H9 (cell line): ENCODE data around the gene KRTAP5-4. TPM values are rescaled to one million over a fixed set of nuclear protein-coding genes. Genes with fewer than 3 reads are reported as not detected.
"Not testable (repeated sequence)": the region's sequence is repeated elsewhere in the genome, so short reads cannot be mapped to it uniquely, and the experiment has no call there.

Source experiments
- DNase-seq: peaks from one replicate; pipeline ENCODE4 v3.0.0-alpha.2; 2017
- H2AFZ ChIP-seq: one replicate; pipeline ENCODE4 v1.6.1; 2013; ENCODE audit warnings: mild to moderate bottlenecking, low read length, control low read depth, moderate library complexity
- H2AK5ac ChIP-seq: 2 replicates; pipeline ENCODE4 v1.6.1; 2013; ENCODE audit warnings: low read length, control low read depth, mixed read lengths; ENCODE audit not compliant: insufficient read length
- H2BK120ac ChIP-seq: one replicate; pipeline ENCODE4 v1.6.1; 2013; ENCODE audit warnings: low read depth, mild to moderate bottlenecking, low read length, control low read depth, inconsistent platforms; ENCODE audit not compliant: poor library complexity, severe bottlenecking
- H2BK12ac ChIP-seq: 2 replicates; pipeline ENCODE4 v1.6.1; 2013; ENCODE audit warnings: low read length, control low read depth, mixed read lengths, low read depth; ENCODE audit not compliant: insufficient read length
- H2BK15ac ChIP-seq: 2 replicates; pipeline ENCODE4 v1.6.1; 2013; ENCODE audit warnings: low read depth, low read length, control low read depth
- H2BK20ac ChIP-seq: one replicate; pipeline ENCODE4 v1.6.1; 2013; ENCODE audit warnings: low read depth, mild to moderate bottlenecking, low read length, control low read depth, inconsistent platforms; ENCODE audit not compliant: poor library complexity, severe bottlenecking
- H2BK5ac ChIP-seq: 2 replicates; pipeline ENCODE4 v1.6.1; 2013; ENCODE audit warnings: low read length, control low read depth, mixed read lengths; ENCODE audit not compliant: insufficient read length
- H3K14ac ChIP-seq: 2 replicates; pipeline ENCODE4 v1.6.1; 2013; ENCODE audit warnings: low read length, control low read depth; ENCODE audit not compliant: insufficient read depth
- H3K18ac ChIP-seq: 2 replicates; pipeline ENCODE4 v1.6.1; 2013; ENCODE audit warnings: low read depth, mild to moderate bottlenecking, mixed read lengths, low read length, control low read depth; ENCODE audit not compliant: insufficient read length
- H3K23ac ChIP-seq: 2 replicates; pipeline ENCODE4 v1.6.1; 2013; ENCODE audit warnings: low read length, control low read depth, mixed read lengths, low read depth; ENCODE audit not compliant: insufficient read length
- H3K23me2 ChIP-seq: 2 replicates; pipeline ENCODE4 v1.6.1; 2013; ENCODE audit warnings: low read depth, mild to moderate bottlenecking, mixed read lengths, low read length, control low read depth; ENCODE audit not compliant: insufficient read length, poor library complexity, severe bottlenecking
- H3K27ac ChIP-seq: 2 replicates; pipeline ENCODE4 v1.5.1; 2013; ENCODE audit warnings: low read length, control low read depth, mixed read lengths, low read depth; ENCODE audit not compliant: insufficient read length
- H3K27me3 ChIP-seq: 2 replicates; pipeline ENCODE4 v1.6.1; 2013; ENCODE audit warnings: low read length, control low read depth, inconsistent platforms; ENCODE audit not compliant: insufficient read depth
- H3K4ac ChIP-seq: 2 replicates; pipeline ENCODE4 v1.6.1; 2013; ENCODE audit warnings: low read depth, mild to moderate bottlenecking, control low read depth, inconsistent platforms, low read length, moderate library complexity
- H3K4me1 ChIP-seq: 2 replicates; pipeline ENCODE4 v1.6.1; 2013; ENCODE audit warnings: low read length, control low read depth, inconsistent platforms; ENCODE audit not compliant: insufficient read depth
- H3K4me2 ChIP-seq: 2 replicates; pipeline ENCODE4 v1.6.1; 2013; ENCODE audit warnings: low read length, control low read depth, mixed read lengths; ENCODE audit not compliant: insufficient read length, insufficient read depth
- H3K56ac ChIP-seq: 2 replicates; pipeline ENCODE4 v1.6.1; 2013; ENCODE audit warnings: low read depth, mild to moderate bottlenecking, mixed read lengths, low read length, control low read depth; ENCODE audit not compliant: insufficient read length
- H3K79me1 ChIP-seq: 2 replicates; pipeline ENCODE4 v1.6.1; 2013; ENCODE audit warnings: low read depth, mild to moderate bottlenecking, moderate library complexity, low read length, control low read depth, inconsistent platforms; ENCODE audit not compliant: insufficient read depth, poor library complexity, severe bottlenecking
- H3K79me2 ChIP-seq: 2 replicates; pipeline ENCODE4 v1.6.1; 2013; ENCODE audit warnings: low read length, control low read depth, inconsistent platforms; ENCODE audit not compliant: insufficient read depth
- H3K9ac ChIP-seq: 2 replicates; pipeline ENCODE4 v1.6.1; 2013; ENCODE audit warnings: low read length, control low read depth, mixed read lengths; ENCODE audit not compliant: insufficient read length; ENCODE audit errors: extremely low read depth
- H3K9me3 ChIP-seq: one replicate; pipeline ENCODE4 v1.6.1; 2013; ENCODE audit warnings: low read depth, low read length, inconsistent platforms; ENCODE audit not compliant: control insufficient read depth
- H3T11ph ChIP-seq: one replicate; pipeline ENCODE4 v1.6.1; 2013; ENCODE audit warnings: mild to moderate bottlenecking, low read length, control low read depth, inconsistent platforms
- H4K20me1 ChIP-seq: one replicate; pipeline ENCODE4 v1.6.1; 2013; ENCODE audit not compliant: control insufficient read depth, insufficient read length, insufficient read depth
- H4K5ac ChIP-seq: 2 replicates; pipeline ENCODE4 v1.6.1; 2013; ENCODE audit warnings: low read depth, mild to moderate bottlenecking, mixed read lengths, low read length, control low read depth; ENCODE audit not compliant: insufficient read length
- H4K8ac ChIP-seq: replicated peaks from 2 replicates; pipeline ENCODE4 v1.6.1; 2013; ENCODE audit warnings: low read length, control low read depth, mixed read lengths, low read depth; ENCODE audit not compliant: insufficient read length
- H4K91ac ChIP-seq: 2 replicates; pipeline ENCODE4 v1.6.1; 2013; ENCODE audit warnings: low read depth, mild to moderate bottlenecking, moderate library complexity, mixed read lengths, low read length, control low read depth; ENCODE audit not compliant: insufficient read length
- H3K27ac Mint-ChIP-seq, 3 experiments: 2 replicates in 2 of 3; 3 replicates in 1 of 3; pipeline ENCODE4 v1.8.0; 2020 to 2021; ENCODE audit warnings: mixed read lengths in 3 of 3, mild to moderate bottlenecking in 1 of 3, moderate library complexity in 1 of 3
- H3K27me3 Mint-ChIP-seq: 2 replicates; pipeline ENCODE4 v1.8.0; 2021; ENCODE audit warnings: low read depth, mild to moderate bottlenecking, moderate library complexity, mixed read lengths
- H3K36me3 Mint-ChIP-seq, 3 experiments: 2 replicates in 2 of 3; 3 replicates in 1 of 3; pipeline ENCODE4 v1.8.0; 2020 to 2021; ENCODE audit warnings: low read depth in 3 of 3, mixed read lengths in 3 of 3; ENCODE audit not compliant: insufficient read depth in 1 of 3
- H3K4me1 Mint-ChIP-seq, 2 experiments: 2 replicates each; pipeline ENCODE4 v1.8.0; 2020; ENCODE audit warnings: mixed read lengths in 2 of 2
- H3K4me3 Mint-ChIP-seq, 2 experiments: 2 replicates in 1 of 2; 3 replicates in 1 of 2; pipeline ENCODE4 v1.8.0; 2020 to 2021; ENCODE audit warnings: mild to moderate bottlenecking in 2 of 2, mixed read lengths in 2 of 2, moderate library complexity in 1 of 2
- H3K9me3 Mint-ChIP-seq, 2 experiments: 2 replicates in 1 of 2; 3 replicates in 1 of 2; pipeline ENCODE4 v1.8.0; 2020; ENCODE audit warnings: mild to moderate bottlenecking in 2 of 2, mixed read lengths in 2 of 2, moderate library complexity in 1 of 2
- CTCF ChIP-seq: fragments of 200-600 bp; sonication (generic); conservative IDR thresholded peaks from 3 replicates; pipeline ENCODE4 v1.8.0; 2021; ENCODE audit warnings: antibody characterized with exemption, mild to moderate bottlenecking
- WGBS: extraction: QIAGEN DNeasy Blood & Tissue Kit; methylation state at CpG from one replicate; pipeline ENCODE4 v1.1.7; 2013; ENCODE audit warnings: missing lambda C conversion rate, low lambda C conversion rate, mixed read lengths; ENCODE audit not compliant: insufficient read length; ENCODE audit errors: extremely low coverage; 5-methylcytosine and 5-hydroxymethylcytosine counted together
- total RNA-seq: library from RNA; stranded (reverse); gene quantifications from 2 replicates; pipeline ENCODE4 v1.2.1, GENCODE V29; 2021

The KRTAP5-4 gene
- total RNA-seq, 1 experiment from 2014 or later, result not detected

- H3K27me3 Mint-ChIP-seq, result peaks cover 43% of the 10 kb centered on the region
- Histone ChIP-seq H2BK120ac (no peak overlapping the region), H3K9ac (no peak overlapping the region), H3K14ac (no peak overlapping the region), H3T11ph (no peak overlapping the region), H2BK5ac (no peak overlapping the region), H3K4me1 (no peaks in the 10 kb centered on the region), H3K79me1 (no peaks in the 10 kb centered on the region), H3K23ac (no peak overlapping the region), H3K27me3 (no peaks in the 10 kb centered on the region), H4K91ac (no peak overlapping the region), H3K4ac (no peak overlapping the region), H4K20me1 (no peaks in the 10 kb centered on the region), H2BK12ac (no peak overlapping the region), H3K79me2 (no peaks in the 10 kb centered on the region), H3K18ac (no peak overlapping the region), H4K8ac (no peak overlapping the region), H3K4me2 (no peak overlapping the region), H2AFZ (no peak overlapping the region), H2BK20ac (no peak overlapping the region), H4K5ac (no peak overlapping the region), H3K27ac (no peak overlapping the region), H2BK15ac (no peak overlapping the region), H2AK5ac (no peak overlapping the region), H3K23me2 (no peaks in the 10 kb centered on the region), H3K56ac (no peak overlapping the region), H3K9me3 (no peaks in the 10 kb centered on the region)
- no peaks in the 10 kb centered on the region for H3K36me3 Mint-ChIP-seq
- no CpG with 5 or more reads among the region's 8 CpGs for WGBS
- H3K4me3 Mint-ChIP-seq, result no peak overlapping the region; a peak in 1 of 5 replicates
- no peak for TF ChIP-seq CTCF
- DNase-seq, result no peak
- peaks cover 0 to 4% of the 10 kb centered on the region in 2 experiments; a peak in 2 of 4 replicates for H3K4me1 Mint-ChIP-seq
- no peaks in the 10 kb centered on the region for H3K9me3 Mint-ChIP-seq
- no peak overlapping the region for H3K27ac Mint-ChIP-seq
Measured at GRCh38 chr11:1665313-1665712, 43.4 kb upstream of the KRTAP5-4 start.

GRCh38 chr11:1662699-1663283 is 40.9 kb upstream of the KRTAP5-4 start:
- not testable (repeated sequence) for H3K9me3 Mint-ChIP-seq, H3T11ph ChIP-seq, H3K27me3 ChIP-seq

More at GRCh38 chr11:1662699-1663283, 40.9 kb upstream of the KRTAP5-4 start:
- not testable (repeated sequence) for H3K4me2 ChIP-seq, H3K14ac ChIP-seq, H4K5ac ChIP-seq, H2BK12ac ChIP-seq, H4K20me1 ChIP-seq, H3K79me2 ChIP-seq, H3K18ac ChIP-seq, H3K27ac ChIP-seq, H2BK15ac ChIP-seq, H3K23me2 ChIP-seq, H3K79me1 ChIP-seq, H2BK120ac ChIP-seq, H2BK5ac ChIP-seq, H3K23ac ChIP-seq, H3K4ac ChIP-seq, H3K4me1 ChIP-seq, H3K27ac Mint-ChIP-seq, H3K4me3 Mint-ChIP-seq, H2BK20ac ChIP-seq, H4K8ac ChIP-seq, H3K9me3 ChIP-seq, H2AK5ac ChIP-seq, H4K91ac ChIP-seq, H3K4me1 Mint-ChIP-seq, H3K36me3 Mint-ChIP-seq, H3K56ac ChIP-seq, DNase-seq, H3K9ac ChIP-seq, H2AFZ ChIP-seq
- peaks cover 30% of the 10 kb centered on the region for H3K27me3 Mint-ChIP-seq
- no CpG with 5 or more reads among the region's 18 CpGs for WGBS
